H4 (cell line): ENCODE results near the gene C19orf53. TPM values are rescaled to one million over a fixed set of nuclear protein-coding genes. Genes with fewer than 3 reads are reported as not detected.

ENCODE experiments used
- DNase-seq: peaks from one replicate; pipeline ENCODE4 v3.0.0-alpha.2; 2015; ENCODE audit warnings: low spot score
- total RNA-seq: library from RNA; depleted of rRNA; stranded (reverse); fragments of >200 nt; shearing (Covaris generic); gene quantifications from 2 replicates; pipeline ENCODE4 v1.2.3, GENCODE V29; 2014; rRNA removed

Gene C19orf53
- total RNA-seq, 1 experiment from 2014 or later = 306 TPM

- no peak for DNase-seq
Measured at GRCh38 chr19:13826652-13827235, 52.5 kb downstream of the C19orf53 start.

DNA sequence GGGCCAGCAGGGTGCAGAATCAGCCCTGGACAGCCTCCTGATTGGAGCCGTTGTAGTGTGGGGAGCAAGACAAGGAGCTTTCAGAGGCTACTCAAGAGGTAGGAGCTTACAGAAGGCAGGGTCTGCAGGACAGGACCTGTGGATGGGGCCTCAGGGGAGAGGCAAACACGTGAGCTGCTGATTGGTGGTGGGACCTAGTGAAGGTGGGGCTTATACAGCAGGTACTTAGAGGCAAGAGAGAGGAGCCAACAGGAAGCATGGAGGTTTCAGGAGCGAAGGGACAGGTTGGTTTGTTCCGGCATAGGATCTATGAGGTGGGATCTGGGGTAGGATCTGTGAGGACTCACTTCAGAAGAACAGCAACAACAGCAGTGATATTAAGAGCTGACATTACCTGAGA is 53.4 kb downstream of the C19orf53 start:
- DNase-seq = peak; percentile 4

Other genes starting within 250 kb of the C19orf53 start
- gene MRI1, start 9.9 kb upstream of the C19orf53 start, total RNA-seq = 19.8 and 31.9 TPM in 2 replicates
- gene ZSWIM4, start 21.0 kb downstream of the C19orf53 start, total RNA-seq = 1.3 and 5.7 TPM in 2 replicates
- gene NANOS3, start 102.7 kb downstream of the C19orf53 start, total RNA-seq = not detected in 2 replicates
- gene BRME1, start 131.7 kb downstream of the C19orf53 start, total RNA-seq = 2.3 and 5.3 TPM in 2 replicates
- 13.5 and 14.9 TPM in 2 replicates for gene CC2D1A, start 131.7 kb downstream of the C19orf53 start, total RNA-seq
- gene PODNL1, start 164.0 kb downstream of the C19orf53 start, total RNA-seq = 2.9 and 4.9 TPM in 2 replicates
- 13.8 and 14.2 TPM in 2 replicates for gene DCAF15, start 178.1 kb downstream of the C19orf53 start, total RNA-seq
- gene RFX1, start 231.9 kb downstream of the C19orf53 start, total RNA-seq = 1.1 and 2.0 TPM in 2 replicates